HFFc6 (cell line): Measurements from ENCODE around the gene TBATA. TPM values are rescaled to one million over a fixed set of nuclear protein-coding genes. Genes with fewer than 3 reads are reported as not detected.

Source experiments
- DNase-seq: peaks from one replicate; pipeline ENCODE4 v3.0.0-alpha.2; 2018
- H3K27ac Mint-ChIP-seq: 2 replicates; pipeline ENCODE4 v1.8.0; 2020; ENCODE audit warnings: mild to moderate bottlenecking, mixed read lengths
- H3K27me3 Mint-ChIP-seq: 2 replicates; pipeline ENCODE4 v1.8.0; 2021; ENCODE audit warnings: mild to moderate bottlenecking, moderate library complexity, mixed read lengths; ENCODE audit not compliant: insufficient read depth
- H3K36me3 Mint-ChIP-seq: 2 replicates; pipeline ENCODE4 v1.8.0; 2021; ENCODE audit warnings: low read depth, mixed read lengths
- H3K4me1 Mint-ChIP-seq: 2 replicates; pipeline ENCODE4 v1.8.0; 2020; ENCODE audit warnings: low read depth, mixed read lengths
- H3K4me3 Mint-ChIP-seq: 2 replicates; pipeline ENCODE4 v1.8.0; 2020; ENCODE audit warnings: mild to moderate bottlenecking, moderate library complexity, mixed read lengths
- H3K9me3 Mint-ChIP-seq: 2 replicates; pipeline ENCODE4 v1.8.0; 2020; ENCODE audit warnings: mild to moderate bottlenecking, mixed read lengths
- CTCF ChIP-seq: fragments of 200-600 bp; sonication (generic); IDR thresholded peaks from 2 replicates; pipeline ENCODE4 v1.5.0; 2021; ENCODE audit warnings: antibody characterized with exemption, mild to moderate bottlenecking
- long read RNA-seq: library from polyadenylated mRNA; unstranded; transcript quantifications from one replicate; pipeline ENCODE4 v2.0.0, GENCODE V29; 2019
- total RNA-seq, 6 experiments: library from RNA; stranded (reverse); fragmentation: NEBNext Ultra II Directional; extraction: Animal tissue kit (Norgen Biotek cat#: 25700); gene quantifications; 2 replicates in 1 of 6; 3 replicates in 5 of 6; pipeline ENCODE4 v1.2.3, GENCODE V29; 2021

TBATA gene, protein sequence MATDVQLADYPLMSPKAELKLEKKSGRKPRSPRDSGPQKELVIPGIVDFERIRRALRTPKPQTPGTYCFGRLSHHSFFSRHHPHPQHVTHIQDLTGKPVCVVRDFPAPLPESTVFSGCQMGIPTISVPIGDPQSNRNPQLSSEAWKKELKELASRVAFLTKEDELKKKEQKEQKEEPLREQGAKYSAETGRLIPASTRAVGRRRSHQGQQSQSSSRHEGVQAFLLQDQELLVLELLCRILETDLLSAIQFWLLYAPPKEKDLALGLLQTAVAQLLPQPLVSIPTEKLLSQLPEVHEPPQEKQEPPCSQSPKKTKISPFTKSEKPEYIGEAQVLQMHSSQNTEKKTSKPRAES
- total RNA-seq, result not detected
- long read RNA-seq, result 0 reads

DNA sequence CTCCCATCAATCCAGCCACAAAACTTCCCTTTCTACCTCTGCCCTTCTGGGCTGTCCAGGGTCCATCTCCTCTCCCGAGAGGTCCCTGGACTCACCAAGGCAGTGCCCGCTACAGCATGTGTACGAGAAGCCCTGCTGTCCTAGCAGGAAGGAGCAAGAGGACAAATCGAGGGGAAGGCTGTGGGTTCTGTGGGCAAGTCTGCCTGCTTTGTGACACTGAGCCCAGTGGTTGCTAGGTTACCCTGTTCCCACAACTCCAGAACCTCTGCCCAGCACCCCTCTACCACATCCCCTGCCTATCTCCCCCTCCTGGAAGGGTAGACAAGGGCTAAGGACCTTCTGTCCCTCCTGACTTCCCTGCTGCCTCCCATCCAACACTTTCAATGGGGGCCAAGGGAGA is at the start of gene TBATA:
TBATA (minus strand) TSS at position 188 of the 400 bp plus-strand sequence. CDS start 1,998 bp downstream, outside the sequence.
- Mint-ChIP-seq H3K4me1 (peaks cover 4% of the 10 kb centered on the region; the same call in 1 of the 2 replicates), H3K4me3 (no peak within 1 kb of the TSS), H3K27ac (no peak within 1 kb of the TSS), H3K9me3 (no peaks in the 10 kb centered on the region), H3K36me3 (no peaks in the 10 kb centered on the region), H3K27me3 (peaks cover 45% of the 10 kb centered on the region)
- TF ChIP-seq CTCF, result no peak
- no peak for DNase-seq

GRCh38 chr10:70834441-70835151 is 49.4 kb upstream of the TBATA start:
- Mint-ChIP-seq H3K36me3 (peaks cover 38% of the 10 kb centered on the region), H3K4me1 (peaks cover 84% of the 10 kb centered on the region), H3K9me3 (peaks cover 12% of the 10 kb centered on the region), H3K4me3 (peak overlapping the region; percentile 67), H3K27ac (peak overlapping the region; percentile 91), H3K27me3 (no peaks in the 10 kb centered on the region)
- DNase-seq, result no peak
- no peak for TF ChIP-seq CTCF

DNA sequence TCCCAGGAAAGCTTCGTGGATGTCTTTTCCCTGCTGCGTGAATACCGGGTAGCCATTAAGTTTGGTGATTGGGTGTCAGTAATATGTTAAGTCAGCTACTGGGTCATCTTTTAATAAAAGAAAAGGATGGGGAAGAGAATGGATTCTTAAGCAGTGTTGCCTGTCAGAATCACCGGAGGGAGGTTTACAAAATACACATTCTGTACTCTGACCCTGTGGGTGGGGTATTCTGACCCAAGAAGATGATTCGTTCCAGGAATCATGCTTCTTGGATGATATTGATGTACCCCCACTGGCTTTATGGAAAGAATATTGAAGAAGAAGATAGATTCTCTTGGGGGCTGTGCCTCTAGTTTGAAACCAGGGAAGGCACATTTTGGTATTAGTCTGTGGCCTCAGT is 48.8 kb upstream of the TBATA start:
- DNase-seq, result no peak
- Mint-ChIP-seq H3K4me3 (peak overlapping the region; percentile 67), H3K27ac (peak overlapping the region; percentile 91), H3K4me1 (peaks cover 90% of the 10 kb centered on the region), H3K27me3 (no peaks in the 10 kb centered on the region), H3K9me3 (peaks cover 12% of the 10 kb centered on the region), H3K36me3 (peaks cover 37% of the 10 kb centered on the region)
- TF ChIP-seq CTCF, result no peak

DNA sequence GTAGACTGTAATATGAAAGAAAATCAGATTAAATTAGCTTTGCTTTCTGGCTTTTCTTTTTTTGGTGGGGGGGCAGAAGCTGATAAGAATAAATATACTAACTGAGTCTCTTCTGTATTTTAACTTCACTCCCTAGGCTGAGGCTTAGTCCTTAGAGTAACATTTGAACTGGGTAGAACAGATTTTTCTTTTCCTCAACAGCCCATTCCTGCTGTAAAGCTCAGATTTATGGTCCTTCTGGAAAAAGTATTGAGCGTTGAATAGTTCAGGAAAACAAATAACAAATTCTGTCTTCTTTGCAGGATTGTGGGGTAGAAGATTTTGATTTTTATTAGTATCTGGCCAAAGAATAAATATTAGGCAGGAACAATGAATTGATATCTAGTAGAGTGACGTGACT is 48.4 kb upstream of the TBATA start:
- Mint-ChIP-seq H3K9me3 (peaks cover 12% of the 10 kb centered on the region), H3K4me1 (peaks cover 92% of the 10 kb centered on the region), H3K27me3 (no peaks in the 10 kb centered on the region), H3K4me3 (peak overlapping the region; percentile 67), H3K27ac (peak overlapping the region; percentile 91), H3K36me3 (peaks cover 37% of the 10 kb centered on the region)
- DNase-seq, result no peak
- no peak for TF ChIP-seq CTCF

- no peaks in the 10 kb centered on the region for H3K27me3 Mint-ChIP-seq
- DNase-seq, result peak; percentile 86
- peak overlapping the region; percentile 67 for H3K4me3 Mint-ChIP-seq
- H3K36me3 Mint-ChIP-seq, result peaks cover 31% of the 10 kb centered on the region
- H3K9me3 Mint-ChIP-seq, result peaks cover 8% of the 10 kb centered on the region
- peaks cover 90% of the 10 kb centered on the region for H3K4me1 Mint-ChIP-seq
- TF ChIP-seq CTCF, result no peak
- peak overlapping the region; percentile 91 for H3K27ac Mint-ChIP-seq
Observed at GRCh38 chr10:70832852-70833528, 47.8 kb upstream of the TBATA start.
